ENCODE results near the gene PRDM10. TPM values are rescaled to one million over a fixed set of nuclear protein-coding genes. Genes with fewer than 3 reads are reported as not detected.

PRDM10 gene
- total and polyA plus RNA-seq, 10 of the 15 experiments (the other 5 are each of a cell fraction or from before 2014, with no cell fraction given), result 0.93 to 6.2 (median 4.1) TPM

GRCh38 chr11:130002846-130003716 lies 446 bp upstream of the PRDM10 start (continued):
- no peak for TF ChIP-seq EZH2 (IDR thresholded peaks at IDR 0.05; ENCODE audit: borderline replicate concordance, control insufficient read depth, low read depth, low read length)
- TF ChIP-seq, protein P1, sequence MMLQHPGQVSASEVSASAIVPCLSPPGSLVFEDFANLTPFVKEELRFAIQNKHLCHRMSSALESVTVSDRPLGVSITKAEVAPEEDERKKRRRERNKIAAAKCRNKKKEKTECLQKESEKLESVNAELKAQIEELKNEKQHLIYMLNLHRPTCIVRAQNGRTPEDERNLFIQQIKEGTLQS (IDR thresholded peaks at IDR 0.05; ENCODE audit: borderline replicate concordance, extremely low read depth, low read depth, low read length), result no peak
- TF ChIP-seq HDAC2 (IDR thresholded peaks at IDR 0.05), result no peak
- TF ChIP-seq, protein P2, sequence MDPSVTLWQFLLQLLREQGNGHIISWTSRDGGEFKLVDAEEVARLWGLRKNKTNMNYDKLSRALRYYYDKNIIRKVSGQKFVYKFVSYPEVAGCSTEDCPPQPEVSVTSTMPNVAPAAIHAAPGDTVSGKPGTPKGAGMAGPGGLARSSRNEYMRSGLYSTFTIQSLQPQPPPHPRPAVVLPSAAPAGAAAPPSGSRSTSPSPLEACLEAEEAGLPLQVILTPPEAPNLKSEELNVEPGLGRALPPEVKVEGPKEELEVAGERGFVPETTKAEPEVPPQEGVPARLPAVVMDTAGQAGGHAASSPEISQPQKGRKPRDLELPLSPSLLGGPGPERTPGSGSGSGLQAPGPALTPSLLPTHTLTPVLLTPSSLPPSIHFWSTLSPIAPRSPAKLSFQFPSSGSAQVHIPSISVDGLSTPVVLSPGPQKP (IDR thresholded peaks at IDR 0.05; ENCODE audit: low read depth, low read length), result no peak; the same call in 1 of the 2 replicates
- TF ChIP-seq POU2F2 (IDR thresholded peaks at IDR 0.05; ENCODE audit: borderline replicate concordance, low read depth, low read length), result peak; percentile 99
- no peak for TF ChIP-seq RBBP5 (conservative IDR thresholded peaks at IDR 0.05)
- 0 out of 2 replicates have a peak, but pooled peaks have one; percentile 52 for TF ChIP-seq IRF3 (IDR thresholded peaks at IDR 0.05)
- TF ChIP-seq SMC3 (IDR thresholded peaks at IDR 0.05; ENCODE audit: borderline replicate concordance, low read length), result no peak
- TF ChIP-seq, protein P3, sequence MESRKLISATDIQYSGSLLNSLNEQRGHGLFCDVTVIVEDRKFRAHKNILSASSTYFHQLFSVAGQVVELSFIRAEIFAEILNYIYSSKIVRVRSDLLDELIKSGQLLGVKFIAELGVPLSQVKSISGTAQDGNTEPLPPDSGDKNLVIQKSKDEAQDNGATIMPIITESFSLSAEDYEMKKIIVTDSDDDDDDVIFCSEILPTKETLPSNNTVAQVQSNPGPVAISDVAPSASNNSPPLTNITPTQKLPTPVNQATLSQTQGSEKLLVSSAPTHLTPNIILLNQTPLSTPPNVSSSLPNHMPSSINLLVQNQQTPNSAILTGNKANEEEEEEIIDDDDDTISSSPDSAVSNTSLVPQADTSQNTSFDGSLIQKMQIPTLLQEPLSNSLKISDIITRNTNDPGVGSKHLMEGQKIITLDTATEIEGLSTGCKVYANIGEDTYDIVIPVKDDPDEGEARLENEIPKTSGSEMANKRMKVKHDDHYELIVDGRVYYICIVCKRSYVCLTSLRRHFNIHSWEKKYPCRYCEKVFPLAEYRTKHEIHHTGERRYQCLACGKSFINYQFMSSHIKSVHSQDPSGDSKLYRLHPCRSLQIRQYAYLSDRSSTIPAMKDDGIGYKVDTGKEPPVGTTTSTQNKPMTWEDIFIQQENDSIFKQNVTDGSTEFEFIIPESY (IDR thresholded peaks at IDR 0.05), result no peak
- TF ChIP-seq ZSCAN29 (IDR thresholded peaks at IDR 0.05), result no peak
- peak; percentile 74 for TF ChIP-seq IKZF1 (conservative IDR thresholded peaks at IDR 0.05)
- TF ChIP-seq TARDBP (IDR thresholded peaks at IDR 0.05; ENCODE audit: borderline replicate concordance), result no peak
- TF ChIP-seq CHD1 (IDR thresholded peaks at IDR 0.05; ENCODE audit: low read depth, low read length), result no peak
- TF ChIP-seq NR2C1 (IDR thresholded peaks at IDR 0.05), result peak; percentile 91
- TF ChIP-seq NBN (IDR thresholded peaks at IDR 0.05), result 0 out of 2 replicates have a peak, but pooled peaks have one; percentile 13
- TF ChIP-seq IKZF2 (IDR thresholded peaks at IDR 0.05), result peak; percentile 56 to 64; a peak in 3 of 4 replicates
- no peak for TF ChIP-seq CBX5 (IDR thresholded peaks at IDR 0.05; ENCODE audit: low read depth)
- no peak for TF ChIP-seq ZNF274 (IDR thresholded peaks at IDR 0.05; ENCODE audit: insufficient read depth, insufficient read length)
- no peak for TF ChIP-seq CEBPZ (IDR thresholded peaks at IDR 0.05; ENCODE audit: low read depth, low read length)
- peak; percentile 90 for TF ChIP-seq POLR2A (IDR thresholded peaks at IDR 0.05; ENCODE audit: low read depth, low read length)
- TF ChIP-seq CTCF (IDR thresholded peaks at IDR 0.05 in 2 of 3, conservative IDR thresholded peaks at IDR 0.05 in 1 of 3; ENCODE audit: control insufficient read depth in 2 of 3, extremely low read depth in 1 of 3, insufficient read depth in 1 of 3, low read depth in 3 of 3, low read length in 3 of 3), result no peak

All from GM12878 (cell line).